Inferior parietal cortex (tissue), 1 donor: ENCODE measurements around the gene ARID2.

ENCODE experiments used
- DNase-seq: peaks from one replicate; pipeline ENCODE4 v3.0.0-alpha.2; 2016; ENCODE audit errors: extremely low spot score

Gene ARID2

GRCh38 chr12:45729233-45730083, at the start of gene ARID2:
Gene ARID2 (plus strand): TSS chr12:45729706. CDS start chr12:45729837, 131 bp downstream.
- peak; percentile 63 for DNase-seq

GRCh38 chr12:45680362-45680761, 49.1 kb upstream of the ARID2 start:
- DNase-seq, result no peak

GRCh38 chr12:45681465-45681864, 48.0 kb upstream of the ARID2 start:
- no peak for DNase-seq

GRCh38 chr12:45685680-45686079, 43.8 kb upstream of the ARID2 start:
- DNase-seq, result no peak

GRCh38 chr12:45687081-45688015, 42.2 kb upstream of the ARID2 start:
- DNase-seq, result no peak

GRCh38 chr12:45688183-45688582, 41.3 kb upstream of the ARID2 start:
- DNase-seq, result no peak

GRCh38 chr12:45695035-45695434, 34.5 kb upstream of the ARID2 start:
- no peak for DNase-seq

- DNase-seq, result no peak
Measured at GRCh38 chr12:45695606-45696005, 33.9 kb upstream of the ARID2 start.

- DNase-seq, result no peak
Measured at GRCh38 chr12:45696049-45696448, 33.5 kb upstream of the ARID2 start.

- DNase-seq, result no peak
Measured at GRCh38 chr12:45697371-45697770, 32.1 kb upstream of the ARID2 start.

- no peak for DNase-seq
Measured at GRCh38 chr12:45701296-45701695, 28.2 kb upstream of the ARID2 start.

GRCh38 chr12:45703942-45704341, 25.6 kb upstream of the ARID2 start:
- no peak for DNase-seq

GRCh38 chr12:45704968-45705367, 24.5 kb upstream of the ARID2 start:
- no peak for DNase-seq

- no peak for DNase-seq
Measured at GRCh38 chr12:45705404-45705803, 24.1 kb upstream of the ARID2 start.

- no peak for DNase-seq
Measured at GRCh38 chr12:45707241-45707857, 22.2 kb upstream of the ARID2 start.

- no peak for DNase-seq
Measured at GRCh38 chr12:45708363-45708762, 21.1 kb upstream of the ARID2 start.

GRCh38 chr12:45708901-45709300, 20.6 kb upstream of the ARID2 start:
- DNase-seq, result no peak

GRCh38 chr12:45712319-45712718, 17.2 kb upstream of the ARID2 start:
- no peak for DNase-seq

GRCh38 chr12:45713078-45713477, 16.4 kb upstream of the ARID2 start:
- DNase-seq, result no peak

GRCh38 chr12:45718306-45718705, 11.2 kb upstream of the ARID2 start:
- no peak for DNase-seq

- DNase-seq, result no peak
Measured at GRCh38 chr12:45720069-45720468, 9.4 kb upstream of the ARID2 start.

GRCh38 chr12:45721369-45721768, 8.1 kb upstream of the ARID2 start:
- no peak for DNase-seq
